Activated CD4-positive, alpha-beta T cell treated with anti-CD3 and anti-CD28 coated beads for 48 hours (primary cell): ENCODE results near the gene TBC1D2B.

Experiments
- DNase-seq: peaks from one replicate; pipeline ENCODE4 v3.0.0-alpha.2; 2020

The TBC1D2B gene

DNA sequence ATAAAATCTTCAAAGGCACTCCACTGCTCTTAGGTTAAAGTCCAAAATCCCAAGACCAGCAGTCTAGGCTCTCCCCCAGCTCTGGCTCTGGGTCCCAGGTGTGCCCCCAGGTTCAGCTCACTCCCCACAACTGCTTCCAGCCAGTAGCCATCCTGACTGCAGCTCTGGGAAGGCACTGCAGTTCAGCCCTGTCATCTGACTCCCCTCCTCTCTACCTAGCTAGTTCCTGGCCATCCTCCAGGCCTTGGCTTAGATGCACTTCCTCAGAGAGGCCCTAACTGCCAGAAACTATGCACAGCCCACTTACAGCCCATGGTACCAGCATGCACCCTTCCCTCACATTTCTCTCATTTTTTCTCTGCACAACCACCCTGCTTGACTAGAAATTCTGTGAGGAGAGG lies 25.5 kb downstream of the TBC1D2B start:
- no peak for DNase-seq

DNA sequence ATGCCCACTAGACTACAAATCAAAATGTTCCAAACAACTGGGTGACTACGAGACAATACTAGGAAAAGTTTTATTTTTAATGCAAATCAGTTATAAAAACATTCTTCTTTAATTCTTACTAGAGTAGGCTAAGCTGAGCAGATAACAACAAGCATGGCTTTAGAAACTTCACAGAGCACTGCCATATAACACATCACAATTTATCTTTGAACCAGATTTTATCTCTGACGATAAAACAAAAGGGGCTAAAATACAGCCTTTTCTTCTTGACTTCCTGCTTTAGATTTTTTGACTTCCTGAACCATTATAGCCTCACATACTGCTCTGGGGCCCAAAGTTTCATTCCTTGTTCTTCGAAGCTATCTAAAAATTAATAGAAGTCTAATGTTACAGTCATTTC lies 25.9 kb downstream of the TBC1D2B start:
- no peak for DNase-seq

DNA sequence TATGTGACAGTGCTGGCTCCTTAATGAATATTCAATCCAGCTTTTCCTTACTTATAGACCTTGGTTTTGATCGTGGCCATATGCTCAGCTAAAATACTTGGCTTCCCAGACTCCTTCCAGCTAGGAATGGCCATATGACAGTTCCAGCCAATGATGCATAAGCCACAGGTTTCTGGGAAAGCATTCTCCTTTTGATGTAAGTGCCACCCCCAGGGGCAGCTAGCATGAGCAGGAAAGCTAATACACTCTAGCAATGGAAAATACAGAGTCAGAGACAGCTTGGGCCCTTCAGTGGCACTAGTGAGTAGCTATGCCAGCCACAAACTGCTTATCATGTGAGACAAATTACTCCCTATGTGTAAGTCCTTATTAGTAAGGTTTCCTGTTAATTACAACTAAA lies 26.7 kb downstream of the TBC1D2B start:
- DNase-seq = peak; percentile 47

DNA sequence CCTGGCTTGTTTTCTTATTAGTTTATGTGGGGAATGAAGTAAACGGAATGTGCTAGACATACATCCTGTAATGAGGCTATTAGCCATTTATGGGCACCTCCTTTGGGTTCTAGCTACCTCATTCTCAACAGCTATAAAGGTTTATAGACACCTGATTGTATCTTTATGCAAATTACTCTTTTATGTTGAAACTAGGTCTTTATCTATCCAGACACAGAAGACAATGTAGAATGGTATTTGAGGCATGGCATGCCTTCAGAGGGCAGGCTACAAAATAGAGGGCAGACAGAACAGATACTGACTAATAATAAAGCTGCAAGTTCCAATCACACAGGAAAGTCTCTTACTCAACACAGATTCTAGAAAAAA lies 27.1 kb downstream of the TBC1D2B start:
- no peak for DNase-seq

DNA sequence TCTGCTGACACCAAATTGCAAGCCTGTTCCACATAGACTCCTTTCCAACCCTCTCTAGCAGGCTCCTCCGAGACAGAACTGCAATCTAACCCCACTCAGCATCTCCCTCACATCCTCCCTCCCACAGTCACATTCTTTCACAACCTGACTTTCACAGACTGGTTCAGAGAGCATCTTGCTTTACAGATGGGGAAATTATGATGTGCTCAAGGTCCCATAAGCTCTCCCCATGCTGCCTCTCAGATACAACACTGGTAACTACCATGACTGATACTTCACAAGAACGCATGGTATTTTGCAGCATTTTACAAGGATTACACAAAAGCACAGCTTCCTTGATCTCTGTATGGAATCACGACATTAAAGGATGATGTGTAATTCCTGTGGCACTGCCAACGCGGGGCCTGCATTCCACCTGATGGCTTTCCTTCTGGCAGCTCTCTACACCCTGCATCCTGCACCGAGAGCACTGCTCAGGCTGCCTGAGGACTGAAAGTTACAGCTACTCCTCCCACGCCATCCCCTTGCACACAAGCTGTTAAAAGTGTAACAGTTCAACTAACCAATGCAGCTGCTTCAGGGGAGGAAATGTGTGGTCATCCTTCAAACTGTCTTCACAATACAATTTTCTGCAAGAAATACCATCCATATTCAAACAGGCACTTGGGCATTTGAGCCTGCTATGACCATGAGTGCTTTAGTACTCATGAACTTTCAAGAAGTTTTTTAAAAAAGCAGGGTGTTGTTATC lies 27.6 kb downstream of the TBC1D2B start:
- peak; percentile 82 for DNase-seq

DNA sequence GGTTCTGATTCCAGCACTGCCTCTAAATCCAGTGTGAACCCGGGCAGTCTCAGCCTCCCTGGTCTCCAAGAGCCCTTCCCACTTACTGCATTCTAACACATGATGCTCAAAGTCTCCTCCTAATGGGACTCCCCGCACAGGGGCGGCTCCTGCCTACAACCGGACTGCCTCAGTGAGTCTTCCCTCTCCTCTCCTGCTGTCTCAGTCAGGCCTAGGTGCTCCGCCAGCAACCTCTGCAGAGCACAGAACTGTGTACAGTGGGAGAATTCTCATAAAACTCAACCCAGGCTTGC lies 28.9 kb downstream of the TBC1D2B start:
- no peak for DNase-seq

DNA sequence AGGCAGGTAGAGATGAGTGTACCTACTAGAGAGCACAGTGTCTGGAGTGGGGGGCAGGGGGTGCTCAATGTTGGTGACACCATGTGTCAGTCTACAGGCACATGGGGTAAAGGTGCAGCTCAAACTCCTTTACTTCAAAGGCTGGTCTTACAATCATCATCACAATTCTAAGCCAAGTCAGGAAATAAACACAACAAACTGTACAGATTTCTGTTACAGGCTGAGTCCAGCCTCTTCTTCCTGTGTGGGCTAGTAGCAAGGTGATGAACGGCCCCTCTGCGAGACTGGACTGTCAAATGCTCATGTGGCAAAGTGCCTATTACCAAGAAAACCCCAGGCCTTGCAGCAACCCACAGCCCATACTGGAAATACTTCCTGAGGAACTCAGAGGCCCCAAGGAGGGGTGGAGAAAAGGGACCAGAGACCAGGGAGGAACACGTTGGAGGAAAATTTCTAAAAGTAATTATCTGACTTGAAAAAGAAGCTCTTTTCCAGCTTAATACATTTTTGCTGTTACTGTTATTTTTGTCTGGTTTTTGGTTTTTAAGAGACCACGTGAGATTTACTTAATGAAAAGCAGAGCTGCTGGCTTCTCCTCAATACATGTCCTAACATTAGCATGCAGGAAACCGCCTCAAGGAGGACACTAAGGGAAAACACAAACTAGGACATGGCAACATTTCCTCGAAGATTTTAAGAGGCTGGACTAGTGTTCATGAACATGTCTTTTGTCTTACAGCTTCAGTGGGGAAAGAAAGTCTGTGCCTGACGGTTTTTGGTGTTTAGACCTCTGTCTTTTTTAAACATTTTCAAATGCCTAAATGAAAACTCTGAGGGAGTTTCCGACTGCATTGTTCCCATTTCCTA lies 29.5 kb downstream of the TBC1D2B start:
- DNase-seq = no peak

DNA sequence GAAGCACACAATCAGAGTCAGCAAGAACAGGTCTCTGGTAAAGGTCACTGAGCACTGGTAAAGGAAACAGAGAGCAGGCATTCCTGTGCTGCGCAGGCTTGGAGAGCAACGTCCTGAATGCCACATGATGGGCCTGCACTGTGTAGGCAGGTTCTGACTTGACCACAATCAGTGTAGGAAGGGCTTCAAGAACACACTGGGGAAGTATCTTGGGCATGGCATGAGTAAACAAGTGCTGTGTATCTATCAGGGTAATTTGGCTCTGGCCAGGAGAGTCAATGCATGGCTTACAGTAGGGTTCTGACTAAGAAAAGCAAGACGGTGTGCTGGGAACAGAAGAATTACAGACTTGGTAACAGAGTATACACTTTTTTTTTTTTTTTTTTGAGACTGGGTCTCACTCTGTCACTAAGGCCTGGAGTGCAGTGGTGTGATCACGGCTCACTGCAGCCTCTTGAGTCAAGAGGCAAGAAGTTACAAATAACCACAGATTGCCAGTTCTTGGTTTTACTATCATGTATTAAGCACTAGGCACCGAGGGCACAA lies 30.6 kb downstream of the TBC1D2B start:
- peak; percentile 63 for DNase-seq

DNA sequence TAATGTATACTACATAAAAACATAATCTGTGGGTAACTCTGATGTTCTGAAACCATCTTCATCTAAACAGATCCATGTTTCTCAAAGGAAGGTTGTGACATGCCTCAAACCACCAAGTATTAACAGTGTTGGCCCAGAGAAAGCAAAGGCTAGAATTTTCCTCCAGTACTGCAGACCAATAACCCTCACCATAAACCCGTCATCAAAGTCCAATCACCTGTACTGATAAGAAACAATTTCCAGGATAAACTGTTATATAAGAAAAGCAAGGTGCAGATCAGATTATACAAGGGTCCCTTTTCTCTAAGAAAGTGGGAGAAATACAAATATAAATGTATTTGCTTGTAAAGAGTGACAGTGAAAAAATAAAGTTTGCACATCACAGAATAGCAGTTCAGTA lies 32.3 kb downstream of the TBC1D2B start:
- no peak for DNase-seq

DNA sequence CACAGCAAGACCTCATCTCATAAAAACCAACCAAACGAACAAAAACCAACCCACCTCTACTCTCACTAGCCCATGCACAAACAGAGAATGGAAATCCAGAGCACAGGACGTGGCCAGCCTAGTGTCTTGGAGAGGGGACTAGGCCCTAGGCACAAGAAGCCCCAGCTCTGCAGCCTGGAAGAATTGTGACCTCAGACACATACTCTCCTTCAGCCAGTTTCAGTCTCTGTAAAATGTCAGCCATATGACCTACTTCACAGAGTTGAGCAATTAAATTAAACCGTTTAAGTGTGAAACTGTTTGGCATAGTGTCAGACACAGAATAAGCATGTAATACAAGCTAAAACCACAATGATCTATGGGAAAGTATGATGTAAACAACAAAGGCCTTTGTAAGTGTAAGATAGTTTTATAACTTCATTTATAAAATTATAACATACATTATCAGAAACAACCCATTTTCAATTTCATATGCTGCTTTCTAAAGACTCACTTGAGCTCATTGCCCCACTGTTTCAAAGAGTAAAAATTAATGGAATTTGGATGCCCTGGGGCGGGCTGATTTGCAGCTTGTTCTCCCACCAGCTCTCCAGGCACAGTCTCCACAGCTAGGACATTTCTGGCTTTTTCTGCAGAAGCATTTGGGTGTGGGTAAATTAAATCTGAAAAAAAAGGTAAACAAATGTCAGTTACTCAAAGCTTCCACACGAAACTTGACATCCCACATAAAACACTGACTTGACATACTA lies 32.9 kb downstream of the TBC1D2B start:
- peak; percentile 40 for DNase-seq

DNA sequence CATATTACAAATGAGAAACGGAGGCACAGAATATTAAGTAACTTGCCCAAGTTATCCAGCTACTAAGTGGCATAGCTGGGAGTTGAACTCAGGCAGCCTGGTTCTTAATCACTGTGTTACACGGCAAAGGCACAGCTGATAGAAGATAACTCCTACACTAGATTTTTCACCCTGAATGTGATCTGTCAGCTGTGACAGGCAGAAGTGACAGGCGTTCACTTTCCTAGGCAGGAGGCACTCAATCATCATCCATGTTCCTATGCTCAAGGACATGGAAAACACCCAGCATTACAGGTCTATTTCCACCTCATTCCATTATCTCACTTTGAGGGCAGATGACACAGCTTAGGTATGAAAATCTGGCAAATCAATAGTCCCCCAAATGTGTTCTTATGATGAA lies 35.6 kb downstream of the TBC1D2B start:
- DNase-seq = no peak

DNA sequence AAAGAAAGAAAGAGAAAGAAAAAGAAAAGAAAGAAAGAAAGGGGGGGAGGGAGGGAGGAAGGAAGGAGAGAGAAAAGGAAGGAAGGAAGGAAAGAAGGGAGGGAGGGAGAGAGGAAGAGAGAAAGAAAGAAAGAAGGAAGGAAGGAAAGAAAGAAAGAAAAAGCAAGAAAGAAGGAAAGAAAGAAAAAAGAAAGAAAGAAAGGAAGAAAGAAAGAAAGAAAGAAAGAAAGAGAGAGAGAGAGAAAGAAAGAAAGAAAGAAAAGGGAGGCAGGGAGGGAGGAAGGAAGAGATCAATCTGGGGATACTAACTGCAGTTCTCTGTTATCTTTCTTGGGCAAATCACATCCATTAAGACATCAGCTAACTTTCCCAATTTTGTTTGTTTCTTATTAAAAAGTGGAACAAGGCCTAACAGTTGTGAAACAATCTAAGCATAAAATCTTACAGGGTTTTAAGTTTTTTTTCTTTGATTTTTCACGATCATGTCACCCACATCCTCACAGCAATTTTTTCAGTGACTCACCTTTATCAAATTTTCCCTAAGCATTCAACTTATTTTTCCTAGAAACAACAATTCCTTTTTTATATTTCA lies 36.8 kb downstream of the TBC1D2B start:
- DNase-seq = no peak

DNA sequence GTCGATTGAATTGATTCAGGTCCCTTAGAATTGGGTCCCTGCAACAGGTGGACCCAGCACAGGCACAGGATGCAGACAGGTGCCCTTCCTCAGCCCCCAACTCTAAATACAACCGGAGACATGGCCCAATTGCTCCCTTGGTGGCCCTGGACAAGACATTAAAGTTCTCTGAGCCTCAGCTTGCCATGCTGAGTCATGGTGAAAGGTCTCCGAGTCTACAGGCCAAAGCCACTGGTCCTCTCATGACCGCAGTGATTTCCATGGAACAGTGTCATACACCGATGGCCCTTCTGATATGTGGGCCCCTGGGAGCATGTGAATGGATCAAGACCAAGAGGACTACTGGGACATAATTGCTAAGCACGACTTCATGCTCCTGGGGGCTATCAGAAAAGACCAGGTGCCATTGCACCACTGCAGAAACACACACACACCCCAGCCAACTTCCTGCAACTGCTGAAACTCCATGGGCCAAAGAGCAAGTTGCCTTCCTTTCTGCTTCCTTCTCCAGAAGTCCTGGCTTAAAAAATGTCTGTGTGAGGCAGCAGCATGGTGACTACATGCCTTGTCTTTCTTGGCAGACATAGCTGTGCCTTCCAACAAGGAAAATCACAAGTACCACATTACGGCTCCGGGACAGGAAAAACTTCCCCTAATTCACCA lies 38.8 kb downstream of the TBC1D2B start:
- no peak for DNase-seq

DNA sequence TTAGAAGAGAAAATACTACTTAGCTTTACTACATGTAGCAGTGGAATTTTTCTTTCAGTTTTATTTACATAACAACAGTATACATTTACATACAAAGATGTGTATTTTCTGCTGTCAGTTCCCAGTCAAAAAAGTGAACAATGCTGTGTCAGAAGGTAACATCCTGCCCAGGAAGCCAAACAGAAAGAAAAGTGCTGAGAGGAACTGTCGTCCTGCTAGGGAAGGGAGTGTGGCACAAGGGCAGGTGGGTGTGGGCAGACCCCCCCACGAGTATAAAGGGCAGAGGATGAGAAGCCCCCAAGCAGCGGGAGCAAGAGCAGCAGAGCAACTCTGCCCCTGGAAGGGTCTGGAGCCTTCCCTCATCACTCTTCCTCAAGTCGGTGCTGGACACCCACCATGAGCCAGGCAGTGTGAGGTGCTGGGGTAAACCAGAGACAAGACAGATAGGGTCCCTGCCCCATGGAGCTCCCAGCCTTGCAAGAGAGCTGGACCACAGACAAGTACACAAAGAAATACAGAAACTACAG lies 39.7 kb downstream of the TBC1D2B start:
- no peak for DNase-seq

DNA sequence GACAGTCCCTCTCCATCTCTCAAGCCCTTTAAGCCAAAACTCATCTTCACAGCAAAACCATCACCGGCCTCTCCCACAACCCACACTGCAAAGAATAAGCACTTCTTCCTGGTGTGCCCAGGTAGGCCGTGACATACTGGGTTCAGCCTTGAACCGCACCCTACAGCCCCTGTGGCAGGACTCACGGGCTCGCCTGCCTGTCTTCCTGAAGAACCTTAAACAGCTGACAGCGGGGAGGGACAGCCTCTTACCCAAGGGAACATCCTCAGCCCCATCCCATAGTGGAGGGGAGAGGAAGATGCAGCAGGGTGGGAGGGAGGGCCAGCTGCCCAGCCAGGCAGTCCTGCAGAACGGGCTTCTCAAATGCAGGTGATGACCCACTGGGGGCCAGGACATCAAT lies 40.2 kb downstream of the TBC1D2B start:
- no peak for DNase-seq

DNA sequence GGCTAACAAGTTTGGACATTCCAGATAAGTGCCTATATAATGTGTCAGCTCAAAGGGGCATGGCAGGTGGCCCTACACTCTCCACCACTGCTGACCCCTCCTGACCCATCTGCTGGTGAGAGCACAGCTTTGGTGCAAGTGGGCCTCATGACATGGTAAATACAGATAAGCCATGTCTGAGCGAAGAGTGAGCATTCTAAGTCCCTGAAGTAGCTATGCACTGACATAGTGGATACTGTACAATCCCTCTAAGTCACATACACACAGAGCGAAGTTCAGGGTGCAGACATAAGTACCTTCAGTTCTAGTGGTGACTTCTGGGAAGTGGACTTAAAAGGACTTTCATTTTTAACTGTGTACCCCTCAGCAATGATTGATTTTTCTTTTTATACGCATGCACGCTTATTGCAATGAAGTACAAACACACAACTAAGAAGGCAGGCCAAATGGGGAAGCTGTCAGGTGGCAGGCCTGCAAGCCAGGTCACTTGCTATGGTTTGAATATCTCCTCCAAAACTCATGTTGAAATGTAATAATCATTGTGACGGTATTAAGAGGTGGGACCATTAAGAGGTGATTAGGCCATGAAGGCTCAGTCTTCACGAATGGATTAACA lies 41.5 kb downstream of the TBC1D2B start:
- DNase-seq = no peak

DNA sequence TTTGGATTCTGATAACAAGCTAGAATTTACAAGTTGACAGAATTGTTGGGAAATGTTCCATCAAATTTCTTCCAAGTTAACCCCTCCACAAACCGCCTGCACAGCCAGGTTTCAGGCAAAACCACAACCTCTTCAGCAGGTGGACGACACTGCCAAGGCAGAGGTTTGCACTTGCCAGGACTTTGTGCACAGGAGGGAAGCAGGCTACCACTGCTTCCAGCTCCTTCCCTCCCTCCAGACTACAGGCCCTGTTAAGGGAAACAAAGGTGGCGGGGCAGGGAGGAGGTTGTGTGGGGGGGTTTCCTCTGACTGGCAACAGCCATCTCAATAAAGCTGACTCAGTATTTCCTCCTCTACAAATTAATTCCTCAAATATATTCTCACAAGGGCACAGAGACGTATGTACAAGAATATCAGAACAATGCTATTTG lies 42.2 kb downstream of the TBC1D2B start:
- DNase-seq = peak; percentile 54

DNA sequence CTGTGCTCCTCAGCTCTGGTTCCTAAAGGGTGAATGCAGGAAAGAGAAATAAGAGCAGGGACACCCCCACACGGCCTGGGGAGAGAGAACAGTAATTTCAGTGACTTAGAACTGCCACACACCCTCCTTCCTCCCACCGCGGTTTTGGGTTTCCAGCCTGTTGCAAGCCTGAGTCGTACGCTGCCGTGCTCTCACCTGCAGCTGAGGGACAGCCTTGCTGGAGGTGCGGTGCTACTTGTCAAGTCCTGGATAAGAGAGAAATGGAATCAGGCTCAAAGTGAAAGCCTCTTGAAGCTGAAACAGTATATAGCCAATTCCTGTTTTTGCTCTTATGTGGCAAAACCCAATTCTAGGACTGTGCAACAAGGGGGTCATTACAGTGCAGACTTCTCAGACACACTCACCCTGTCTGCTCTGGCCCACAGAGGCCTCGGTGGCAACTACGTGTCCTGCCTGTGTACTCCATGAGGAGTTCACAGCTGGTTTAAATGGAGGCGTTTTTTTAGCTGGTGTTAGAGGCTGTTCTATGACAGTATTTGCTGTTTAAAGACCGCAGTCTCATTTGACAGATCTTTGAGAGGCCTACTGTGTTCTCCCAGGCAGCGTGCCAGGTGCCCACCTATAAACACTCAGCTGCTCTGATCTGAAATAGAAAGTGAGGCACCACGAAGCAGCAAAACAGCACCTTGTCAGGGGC lies 42.9 kb downstream of the TBC1D2B start:
- peak; percentile 90 for DNase-seq

DNA sequence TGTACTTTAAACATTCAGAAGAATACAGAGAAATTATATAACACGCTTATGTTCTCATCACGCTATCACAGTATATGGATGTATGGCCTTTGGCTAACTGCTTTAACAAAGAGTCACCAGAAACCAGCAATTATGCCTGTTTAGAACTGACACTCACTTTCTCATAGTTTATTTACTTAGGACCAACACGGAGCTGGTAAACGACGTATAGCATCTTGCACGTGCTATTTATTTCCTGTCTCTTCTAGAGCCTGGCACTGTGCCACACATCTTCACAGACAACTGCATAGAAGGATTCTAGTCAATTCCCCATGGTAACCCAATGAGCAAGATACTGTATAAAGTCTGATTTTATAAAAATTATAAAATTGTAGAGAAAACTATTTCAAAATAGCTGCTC lies 43.6 kb downstream of the TBC1D2B start:
- no peak for DNase-seq

DNA sequence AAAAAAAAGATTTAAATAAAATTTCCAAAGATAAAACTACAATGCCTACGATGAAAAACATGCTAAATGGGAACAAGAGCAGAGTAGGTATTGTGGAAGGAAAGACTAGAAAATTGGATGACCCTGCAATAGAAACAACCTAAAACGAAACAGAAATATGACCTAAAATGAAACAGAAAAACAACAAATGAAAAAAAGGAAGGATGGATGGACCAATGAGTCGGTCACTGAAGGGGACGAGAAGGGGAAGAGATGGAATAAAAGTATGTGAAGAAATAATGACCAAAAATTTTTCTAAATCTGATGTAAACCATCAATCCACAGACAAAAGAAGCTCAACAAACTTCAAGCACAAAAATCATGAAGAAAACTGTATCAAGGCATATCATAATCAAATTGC lies 44.8 kb downstream of the TBC1D2B start:
- DNase-seq = no peak

DNA sequence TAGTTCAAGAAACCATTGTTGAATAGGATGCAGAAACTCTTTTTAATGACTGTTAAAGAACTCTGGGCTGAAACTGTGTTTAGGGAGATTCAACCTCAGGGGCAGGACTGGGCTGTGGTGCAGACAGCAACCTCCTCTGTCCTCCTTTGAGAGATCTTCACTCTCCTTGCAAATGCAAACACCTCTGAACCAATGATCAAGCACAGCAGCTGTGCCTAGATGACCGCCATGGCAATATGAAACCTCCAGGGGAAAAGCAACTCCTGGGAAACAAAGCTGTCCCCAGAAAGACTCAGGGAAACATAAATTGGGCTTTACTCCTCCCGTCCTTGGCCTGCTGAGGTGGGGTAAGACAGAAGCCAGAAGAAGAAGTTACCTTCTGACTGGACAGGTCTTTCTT lies 52.6 kb downstream of the TBC1D2B start:
- no peak for DNase-seq
